Measurements from ENCODE around the gene FANCC. TPM values are rescaled to one million over a fixed set of nuclear protein-coding genes. Genes with fewer than 3 reads are reported as not detected.
A peak's percentile ranks its signal among the peaks of the same experiment; 100 is the strongest.
"Not testable (repeated sequence)": the region's sequence is repeated elsewhere in the genome, so short reads cannot be mapped to it uniquely, and the experiment has no call there.

Gene FANCC
- total and polyA plus RNA-seq, 2 of the 13 experiments (the other 11 are each of a cell fraction or from before 2014, with no cell fraction given), result 7.4 to 8.6 TPM

- TF ChIP-seq PRDM10 (CRISPR knock-in tag; IDR thresholded peaks at IDR 0.05; ENCODE audit: low read depth) (0 out of 2 replicates have a peak, but pooled peaks have one; percentile 23), TFE3 (CRISPR knock-in tag; IDR thresholded peaks at IDR 0.05) (peak; percentile 85; the same call in 1 of the 2 replicates), TFAP4 (IDR thresholded peaks at IDR 0.05; ENCODE audit: borderline replicate concordance, low read depth) (peak; percentile 42; the same call in 1 of the 2 replicates), RAD21 (CRISPR knock-in tag; IDR thresholded peaks at IDR 0.05) (peak; percentile 38; the same call in 1 of the 2 replicates), ETV5 (CRISPR knock-in tag; IDR thresholded peaks at IDR 0.05; ENCODE audit: borderline replicate concordance) (peak; percentile 75; the same call in 1 of the 2 replicates), ZBTB38 (CRISPR knock-in tag; IDR thresholded peaks at IDR 0.05) (peak; percentile 54; the same call in 1 of the 2 replicates), KAT7 (CRISPR knock-in tag; IDR thresholded peaks at IDR 0.05; ENCODE audit: borderline replicate concordance) (peak; percentile 30)
- TF ChIP-seq, protein P1, sequence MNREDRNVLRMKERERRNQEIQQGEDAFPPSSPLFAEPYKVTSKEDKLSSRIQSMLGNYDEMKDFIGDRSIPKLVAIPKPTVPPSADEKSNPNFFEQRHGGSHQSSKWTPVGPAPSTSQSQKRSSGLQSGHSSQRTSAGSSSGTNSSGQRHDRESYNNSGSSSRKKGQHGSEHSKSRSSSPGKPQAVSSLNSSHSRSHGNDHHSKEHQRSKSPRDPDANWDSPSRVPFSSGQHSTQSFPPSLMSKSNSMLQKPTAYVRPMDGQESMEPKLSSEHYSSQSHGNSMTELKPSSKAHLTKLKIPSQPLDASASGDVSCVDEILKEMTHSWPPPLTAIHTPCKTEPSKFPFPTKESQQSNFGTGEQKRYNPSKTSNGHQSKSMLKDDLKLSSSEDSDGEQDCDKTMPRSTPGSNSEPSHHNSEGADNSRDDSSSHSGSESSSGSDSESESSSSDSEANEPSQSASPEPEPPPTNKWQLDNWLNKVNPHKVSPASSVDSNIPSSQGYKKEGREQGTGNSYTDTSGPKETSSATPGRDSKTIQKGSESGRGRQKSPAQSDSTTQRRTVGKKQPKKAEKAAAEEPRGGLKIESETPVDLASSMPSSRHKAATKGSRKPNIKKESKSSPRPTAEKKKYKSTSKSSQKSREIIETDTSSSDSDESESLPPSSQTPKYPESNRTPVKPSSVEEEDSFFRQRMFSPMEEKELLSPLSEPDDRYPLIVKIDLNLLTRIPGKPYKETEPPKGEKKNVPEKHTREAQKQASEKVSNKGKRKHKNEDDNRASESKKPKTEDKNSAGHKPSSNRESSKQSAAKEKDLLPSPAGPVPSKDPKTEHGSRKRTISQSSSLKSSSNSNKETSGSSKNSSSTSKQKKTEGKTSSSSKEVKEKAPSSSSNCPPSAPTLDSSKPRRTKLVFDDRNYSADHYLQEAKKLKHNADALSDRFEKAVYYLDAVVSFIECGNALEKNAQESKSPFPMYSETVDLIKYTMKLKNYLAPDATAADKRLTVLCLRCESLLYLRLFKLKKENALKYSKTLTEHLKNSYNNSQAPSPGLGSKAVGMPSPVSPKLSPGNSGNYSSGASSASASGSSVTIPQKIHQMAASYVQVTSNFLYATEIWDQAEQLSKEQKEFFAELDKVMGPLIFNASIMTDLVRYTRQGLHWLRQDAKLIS (CRISPR knock-in tag; IDR thresholded peaks at IDR 0.05), result 0 out of 2 replicates have a peak, but pooled peaks have one; percentile 23
- TF ChIP-seq, protein P2, sequence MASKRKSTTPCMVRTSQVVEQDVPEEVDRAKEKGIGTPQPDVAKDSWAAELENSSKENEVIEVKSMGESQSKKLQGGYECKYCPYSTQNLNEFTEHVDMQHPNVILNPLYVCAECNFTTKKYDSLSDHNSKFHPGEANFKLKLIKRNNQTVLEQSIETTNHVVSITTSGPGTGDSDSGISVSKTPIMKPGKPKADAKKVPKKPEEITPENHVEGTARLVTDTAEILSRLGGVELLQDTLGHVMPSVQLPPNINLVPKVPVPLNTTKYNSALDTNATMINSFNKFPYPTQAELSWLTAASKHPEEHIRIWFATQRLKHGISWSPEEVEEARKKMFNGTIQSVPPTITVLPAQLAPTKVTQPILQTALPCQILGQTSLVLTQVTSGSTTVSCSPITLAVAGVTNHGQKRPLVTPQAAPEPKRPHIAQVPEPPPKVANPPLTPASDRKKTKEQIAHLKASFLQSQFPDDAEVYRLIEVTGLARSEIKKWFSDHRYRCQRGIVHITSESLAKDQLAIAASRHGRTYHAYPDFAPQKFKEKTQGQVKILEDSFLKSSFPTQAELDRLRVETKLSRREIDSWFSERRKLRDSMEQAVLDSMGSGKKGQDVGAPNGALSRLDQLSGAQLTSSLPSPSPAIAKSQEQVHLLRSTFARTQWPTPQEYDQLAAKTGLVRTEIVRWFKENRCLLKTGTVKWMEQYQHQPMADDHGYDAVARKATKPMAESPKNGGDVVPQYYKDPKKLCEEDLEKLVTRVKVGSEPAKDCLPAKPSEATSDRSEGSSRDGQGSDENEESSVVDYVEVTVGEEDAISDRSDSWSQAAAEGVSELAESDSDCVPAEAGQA (IDR thresholded peaks at IDR 0.05; ENCODE audit: low read depth), result 0 out of 2 replicates have a peak, but pooled peaks have one; percentile 30
- TF ChIP-seq, protein P2 (CRISPR knock-in tag; IDR thresholded peaks at IDR 0.05; ENCODE audit: borderline replicate concordance), result not testable (repeated sequence)
Measured at GRCh38 chr9:95269803-95270773, 47.4 kb downstream of the FANCC start (continued).
